ENCODE measurements around the gene C10orf90.

The C10orf90 gene

GRCh38 chr10:126518218-126519080 is 152.0 kb downstream of the C10orf90 start:
- Histone ChIP-seq H3K9me3 (ENCODE audit: severe bottlenecking) (no peaks in the 10 kb centered on the region), H3K4me1 (ENCODE audit: insufficient read depth, poor library complexity, severe bottlenecking) (peaks cover 5% of the 10 kb centered on the region), H3K27ac (ENCODE audit: poor library complexity, severe bottlenecking) (no peak overlapping the region), H3K27me3 (ENCODE audit: insufficient read depth, poor library complexity, severe bottlenecking) (no peaks in the 10 kb centered on the region), H3K36me3 (ENCODE audit: low read depth) (no peaks in the 10 kb centered on the region), H3K4me3 (ENCODE audit: severe bottlenecking) (no peak overlapping the region)
- ATAC-seq (ENCODE audit: low read depth) (no peak), DNase-seq (ENCODE audit: low spot score) (no peak)
- TF ChIP-seq CTCF (IDR thresholded peaks at IDR 0.05; ENCODE audit: poor library complexity, severe bottlenecking) = no peak

GRCh38 chr10:126516515-126516914 is 154.0 kb downstream of the C10orf90 start:
- DNase-seq (ENCODE audit: low spot score) (no peak), ATAC-seq (ENCODE audit: low read depth) (no peak)
- Histone ChIP-seq H3K36me3 (ENCODE audit: low read depth) (no peaks in the 10 kb centered on the region), H3K4me1 (ENCODE audit: insufficient read depth, poor library complexity, severe bottlenecking) (peaks cover 5% of the 10 kb centered on the region), H3K27me3 (ENCODE audit: insufficient read depth, poor library complexity, severe bottlenecking) (no peaks in the 10 kb centered on the region), H3K4me3 (ENCODE audit: severe bottlenecking) (no peak overlapping the region), H3K27ac (ENCODE audit: poor library complexity, severe bottlenecking) (no peak overlapping the region), H3K9me3 (ENCODE audit: severe bottlenecking) (no peaks in the 10 kb centered on the region)
- no peak for TF ChIP-seq CTCF (IDR thresholded peaks at IDR 0.05; ENCODE audit: poor library complexity, severe bottlenecking)

- Histone ChIP-seq H3K27ac (ENCODE audit: poor library complexity, severe bottlenecking) (no peak overlapping the region), H3K4me3 (ENCODE audit: severe bottlenecking) (no peak overlapping the region), H3K27me3 (ENCODE audit: insufficient read depth, poor library complexity, severe bottlenecking) (no peaks in the 10 kb centered on the region), H3K9me3 (ENCODE audit: severe bottlenecking) (no peaks in the 10 kb centered on the region), H3K4me1 (ENCODE audit: insufficient read depth, poor library complexity, severe bottlenecking) (no peaks in the 10 kb centered on the region), H3K36me3 (ENCODE audit: low read depth) (no peaks in the 10 kb centered on the region)
- TF ChIP-seq CTCF (IDR thresholded peaks at IDR 0.05; ENCODE audit: poor library complexity, severe bottlenecking) = no peak
- no peak for DNase-seq (ENCODE audit: low spot score)
- no peak for ATAC-seq (ENCODE audit: low read depth)
Measured at GRCh38 chr10:126511917-126512479, 158.5 kb downstream of the C10orf90 start.

- TF ChIP-seq CTCF (IDR thresholded peaks at IDR 0.05; ENCODE audit: poor library complexity, severe bottlenecking) = no peak
- ATAC-seq (ENCODE audit: low read depth) (peak; percentile 61; the same call in 2 of the 3 replicates), DNase-seq (ENCODE audit: low spot score) (no peak)
- H3K27ac ChIP-seq (ENCODE audit: poor library complexity, severe bottlenecking) = no peak overlapping the region
- H3K9me3 ChIP-seq (ENCODE audit: severe bottlenecking) = no peaks in the 10 kb centered on the region
- no peak overlapping the region for H3K4me3 ChIP-seq (ENCODE audit: severe bottlenecking)
- H3K27me3 ChIP-seq (ENCODE audit: insufficient read depth, poor library complexity, severe bottlenecking) = no peaks in the 10 kb centered on the region
- H3K36me3 ChIP-seq (ENCODE audit: low read depth) = no peaks in the 10 kb centered on the region
- H3K4me1 ChIP-seq (ENCODE audit: insufficient read depth, poor library complexity, severe bottlenecking) = no peaks in the 10 kb centered on the region
Measured at GRCh38 chr10:126509182-126509581, 161.3 kb downstream of the C10orf90 start.

Measured in RWPE2 (cell line).